Ovary (tissue), 9 donors: ENCODE results near the gene JADE1. TPM values are rescaled to one million over a fixed set of nuclear protein-coding genes. Genes with fewer than 3 reads are reported as not detected.

ENCODE experiments used
- DNase-seq, 5 donors: peaks; one replicate each; pipeline ENCODE4 v3.0.0-alpha.2; 2019 to 2020
- H3K27ac ChIP-seq, 2 donors: fragments of 200-600 bp; one replicate each; pipeline versions ENCODE4 v1.5.1 to v1.8.0; 2019 to 2022
- H3K27me3 ChIP-seq: fragments of 200-600 bp; one replicate; pipeline ENCODE4 v1.8.0; 2022
- H3K36me3 ChIP-seq: fragments of 200-600 bp; sonication (generic); one replicate; pipeline ENCODE4 v1.5.1; 2019
- H3K4me1 ChIP-seq: one replicate; pipeline ENCODE4 v1.8.1; 2013; ENCODE audit warnings: mild to moderate bottlenecking, moderate library complexity; ENCODE audit not compliant: insufficient read depth
- H3K4me3 ChIP-seq: fragments of 200-600 bp; sonication (generic); one replicate; pipeline ENCODE4 v1.5.1; 2017
- H3K9me3 ChIP-seq, 2 donors: fragments of 200-600 bp in 1 of 2; sonication (generic) in 1 of 2; one replicate each; pipeline versions ENCODE4 v1.5.1 to v1.8.1; 2013 to 2019; ENCODE audit warnings: mild to moderate bottlenecking in 1 of 2, moderate library complexity in 1 of 2
- CTCF ChIP-seq, 3 donors: fragments of 450-650 bp in 2 of 3; fragments of 200-600 bp in 1 of 3; IDR thresholded peaks; one replicate each; pipeline versions ENCODE4 v1.5.1 to v1.8.0; 2016 to 2022; ENCODE audit warnings: antibody characterized with exemption in 3 of 3, mild to moderate bottlenecking in 1 of 3
- EP300 ChIP-seq: sonication (generic); formaldehyde crosslinking; IDR thresholded peaks from one replicate; pipeline ENCODE4 v1.6.1; 2017; ENCODE audit warnings: antibody characterized with exemption
- POLR2A ChIP-seq: fragments of 450-650 bp; IDR thresholded peaks from one replicate; pipeline ENCODE4 v1.6.1; 2017; ENCODE audit warnings: antibody characterized with exemption, mild to moderate bottlenecking, moderate library complexity
- WGBS, 3 donors: extraction: QIAGEN DNeasy Blood & Tissue Kit in 1 of 3; methylation state at CpG; one replicate each; pipeline versions ENCODE4 v1.1.5 to v1.1.7; 2013 to 2017; 5-methylcytosine and 5-hydroxymethylcytosine counted together
- intact Hi-C, 4 donors: fragments of 100-400 bp; cut with DNase I; formaldehyde crosslinking; loops; one replicate each; pipeline versions ENCODE4 v1.11.0 to v1.15.1; 2022 to 2023
- polyA plus RNA-seq, 2 donors: library from polyadenylated mRNA; stranded (reverse); fragments of 200-250 nt in 1 of 2; fragments of 350-450 nt in 1 of 2; fragmentation: Illumina TruSeq in 1 of 2; extraction: RNeasy Lipid Tissue Mini Kit (QIAGEN cat#74804) in 1 of 2; gene quantifications; one replicate each; pipeline ENCODE4 v1.2.3, GENCODE V29; 2013 to 2014
- total RNA-seq, 7 donors: library from RNA; depleted of rRNA in 2 of 7; stranded (reverse); fragments of >200 nt in 2 of 7; fragmentation: NEBNext Ultra II Directional in 3 of 7; extraction: Animal tissue kit (Norgen Biotek cat#: 25700) in 3 of 7; gene quantifications; one replicate each; pipeline versions ENCODE4 v1.1.0 to v1.2.4, GENCODE V29; 2016 to 2023
- donor health status: DM: no; HTN: no; CAD: no; lungs with moderate emphysema.
- donor health status: DM: no; HTN: no; CAD: no.
- donor health status: Bipolar disorder and iron deficiency.
- donor health status: DM: yes; HTN: yes; CAD: no.
- donor health status: DM: no; HTN: no; CAD: no.
- donor health status: DM: yes; HTN: yes; CAD: no.

Gene JADE1
- total and polyA plus RNA-seq, 9 donors, result 21.3 to 48.6 (median 34.9) TPM

- no peak overlapping the region for H3K4me3 ChIP-seq
- H3K27me3 ChIP-seq, result no peaks in the 10 kb centered on the region
- TF ChIP-seq EP300, result no peak
- no peak for TF ChIP-seq POLR2A
- no peak for TF ChIP-seq CTCF (IDR thresholded peaks at IDR 0.05)
- no peaks in the 10 kb centered on the region for H3K9me3 ChIP-seq
- WGBS, 3 donors, result 92 to 94% (median 93%) methylated on average over 13 of the region's 13 CpGs
- no peak overlapping the region for H3K27ac ChIP-seq
- intact Hi-C loops, result loop anchor here (2.0 to 10.0 kb wide), 8 partner anchors 47 to 667 kb away; no protein-coding TSS in a partner anchor
- no peak for DNase-seq
- H3K36me3 ChIP-seq, result no peaks in the 10 kb centered on the region
- H3K4me1 ChIP-seq, result peaks cover 7% of the 10 kb centered on the region
Measured at GRCh38 chr4:128861856-128862518, 52.5 kb downstream of the JADE1 start.

GRCh38 chr4:128862608-128863311 lies 53.3 kb downstream of the JADE1 start:
- no peak overlapping the region for H3K27ac ChIP-seq
- intact Hi-C loops, result loop anchor here (2.0 to 10.0 kb wide), 8 partner anchors 48 to 668 kb away; no protein-coding TSS in a partner anchor
- no peak for DNase-seq
- no peaks in the 10 kb centered on the region for H3K27me3 ChIP-seq
- WGBS, 3 donors, result 85 to 86% (median 86%) methylated on average over 14 of the region's 14 CpGs
- no peaks in the 10 kb centered on the region for H3K9me3 ChIP-seq
- H3K4me1 ChIP-seq, result peaks cover 7% of the 10 kb centered on the region
- no peaks in the 10 kb centered on the region for H3K36me3 ChIP-seq
- no peak for TF ChIP-seq EP300
- TF ChIP-seq POLR2A, result no peak
- TF ChIP-seq CTCF (IDR thresholded peaks at IDR 0.05), result no peak
- H3K4me3 ChIP-seq, result no peak overlapping the region

- H3K4me1 ChIP-seq, result peaks cover 7% of the 10 kb centered on the region
- no peak overlapping the region for H3K27ac ChIP-seq
- peak; percentile 83 to 88 (median 84) for TF ChIP-seq CTCF (IDR thresholded peaks at IDR 0.05)
- TF ChIP-seq POLR2A, result no peak
- no peaks in the 10 kb centered on the region for H3K27me3 ChIP-seq
- intact Hi-C loops, result loop anchor here (2.0 to 10.0 kb wide), 8 partner anchors 49 to 669 kb away; no protein-coding TSS in a partner anchor
- H3K4me3 ChIP-seq, result no peak overlapping the region
- H3K9me3 ChIP-seq, result no peaks in the 10 kb centered on the region
- WGBS, 3 donors, result 40 to 43% (median 42%) methylated on average over 10 of the region's 10 CpGs
- DNase-seq, result peak; percentile 78 to 87 (median 85)
- no peaks in the 10 kb centered on the region for H3K36me3 ChIP-seq
Measured at GRCh38 chr4:128863312-128864075, 54.0 kb downstream of the JADE1 start.

- H3K27me3 ChIP-seq, result no peaks in the 10 kb centered on the region
- H3K27ac ChIP-seq, result no peak overlapping the region
- H3K36me3 ChIP-seq, result no peaks in the 10 kb centered on the region
- H3K4me1 ChIP-seq, result no peaks in the 10 kb centered on the region
- H3K9me3 ChIP-seq, result no peaks in the 10 kb centered on the region
- TF ChIP-seq POLR2A, result no peak
- WGBS, 3 donors, result 82 to 86% (median 85%) methylated on average over 2 of the region's 2 CpGs
- no peak overlapping the region for H3K4me3 ChIP-seq
- DNase-seq, result no peak
- intact Hi-C loops, result loop anchor here (10.0 kb wide), 4 partner anchors 50 to 670 kb away; no protein-coding TSS in a partner anchor
Measured at GRCh38 chr4:128865132-128865531, 55.6 kb downstream of the JADE1 start.
